Breast epithelium (tissue), 4 donors: ENCODE measurements around the gene PIGR. TPM values are rescaled to one million over a fixed set of nuclear protein-coding genes. Genes with fewer than 3 reads are reported as not detected.
A peak's percentile ranks its signal among the peaks of the same experiment; 100 is the strongest.

Source experiments
- DNase-seq, 2 donors: peaks; one replicate each; pipeline ENCODE4 v3.0.0-alpha.2; 2019; ENCODE audit warnings: low spot score in 2 of 2
- H3K27ac ChIP-seq, 2 donors: fragments of 200-600 bp; sonication (generic) in 1 of 2; one replicate each; pipeline ENCODE4 v1.5.1; 2016 to 2019; ENCODE audit warnings: mild to moderate bottlenecking in 1 of 2
- H3K27me3 ChIP-seq, 2 donors: fragments of 200-600 bp; sonication (generic) in 1 of 2; one replicate each; pipeline versions ENCODE4 v1.5.1 to v1.6.0; 2017 to 2019; ENCODE audit warnings: control low read depth in 1 of 2, mild to moderate bottlenecking in 1 of 2
- H3K36me3 ChIP-seq: fragments of 200-600 bp; one replicate; pipeline ENCODE4 v1.5.1; 2019
- H3K4me1 ChIP-seq, 2 donors: fragments of 200-600 bp; sonication (generic); one replicate each; pipeline ENCODE4 v1.5.1; 2016 to 2019; ENCODE audit warnings: control low read depth in 1 of 2
- H3K4me3 ChIP-seq, 3 donors: fragments of 200-600 bp; sonication (generic); 1 replicate in 2 of 3; 2 replicates in 1 of 3; pipeline ENCODE4 v1.5.1; 2016 to 2019; ENCODE audit warnings: mild to moderate bottlenecking in 3 of 3, moderate library complexity in 2 of 3
- H3K9me3 ChIP-seq, 2 donors: fragments of 200-600 bp; sonication (generic) in 1 of 2; one replicate each; pipeline ENCODE4 v1.5.1; 2016 to 2019; ENCODE audit warnings: control low read depth in 1 of 2
- CTCF ChIP-seq, 3 donors: fragments of 450-650 bp; IDR thresholded peaks; one replicate each; pipeline ENCODE4 v1.5.1; 2016 to 2017; ENCODE audit warnings: antibody characterized with exemption in 3 of 3, mild to moderate bottlenecking in 3 of 3, moderate library complexity in 3 of 3
- POLR2A ChIP-seq: fragments of 450-650 bp; IDR thresholded peaks from one replicate; pipeline ENCODE4 v1.6.1; 2016; ENCODE audit warnings: antibody characterized with exemption, mild to moderate bottlenecking, moderate library complexity
- POLR2AphosphoS5 ChIP-seq, 3 donors: sonication (generic); formaldehyde crosslinking; IDR thresholded peaks; one replicate each; pipeline ENCODE4 v1.6.1; 2017; ENCODE audit warnings: antibody characterized with exemption in 3 of 3
- intact Hi-C: fragments of 100-400 bp; cut with DNase I; formaldehyde crosslinking; loops from one replicate; pipeline ENCODE4 v1.15.1; 2023; ENCODE audit warnings: low total_unique reads
- total RNA-seq, 3 donors: library from RNA; depleted of rRNA; stranded (reverse); fragments of >200 nt; gene quantifications; one replicate each; pipeline ENCODE4 v1.1.0, GENCODE V29; 2016

Gene PIGR
- total RNA-seq, 3 donors from 2014 or later, result 0.16 to 205 (median 123) TPM

- H3K4me3 ChIP-seq, result peak overlapping the region in 1 of 3 donors; percentile 41
- H3K27me3 ChIP-seq, result no peaks in the 10 kb centered on the region
- intact Hi-C loops, result no loop called here
- no peaks in the 10 kb centered on the region for H3K36me3 ChIP-seq
- TF ChIP-seq CTCF (IDR thresholded peaks at IDR 0.05) (no peak), POLR2AphosphoS5 (IDR thresholded peaks at IDR 0.05) (no peak), POLR2A (no peak)
- no peak for DNase-seq
- H3K9me3 ChIP-seq, result no peaks in the 10 kb centered on the region
- no peaks in the 10 kb centered on the region for H3K4me1 ChIP-seq
- H3K27ac ChIP-seq, result peak overlapping the region in 1 of 2 donors; percentile 78
Measured at GRCh38 chr1:206944703-206945102, 1.6 kb downstream of the PIGR start.

- Histone ChIP-seq H3K27ac (peak overlapping the region; percentile 78 to 83), H3K36me3 (no peaks in the 10 kb centered on the region), H3K27me3 (no peaks in the 10 kb centered on the region), H3K9me3 (no peaks in the 10 kb centered on the region), H3K4me3 (no peak overlapping the region), H3K4me1 (no peaks in the 10 kb centered on the region)
- intact Hi-C loops, result no loop called here
- TF ChIP-seq POLR2A (no peak), POLR2AphosphoS5 (IDR thresholded peaks at IDR 0.05) (no peak), CTCF (IDR thresholded peaks at IDR 0.05) (no peak)
- DNase-seq, result no peak
Measured at GRCh38 chr1:206941766-206942418, 4.4 kb downstream of the PIGR start.

- TF ChIP-seq POLR2AphosphoS5 (IDR thresholded peaks at IDR 0.05), result no peak
- TF ChIP-seq POLR2A, result no peak
- TF ChIP-seq CTCF (IDR thresholded peaks at IDR 0.05), result no peak
- H3K36me3 ChIP-seq, result no peaks in the 10 kb centered on the region
- DNase-seq, result no peak
- H3K9me3 ChIP-seq, result no peaks in the 10 kb centered on the region
- H3K27me3 ChIP-seq, result no peaks in the 10 kb centered on the region
- H3K4me3 ChIP-seq, result no peak overlapping the region
- intact Hi-C loops, result no loop called here
- peak overlapping the region; percentile 78 to 83 for H3K27ac ChIP-seq
- no peaks in the 10 kb centered on the region for H3K4me1 ChIP-seq
Measured at GRCh38 chr1:206940588-206940936, 5.7 kb downstream of the PIGR start.

GRCh38 chr1:206939841-206940587 is 6.3 kb downstream of the PIGR start:
- no peak overlapping the region for H3K4me3 ChIP-seq
- DNase-seq, result no peak
- H3K9me3 ChIP-seq, result no peaks in the 10 kb centered on the region
- H3K36me3 ChIP-seq, result no peaks in the 10 kb centered on the region
- H3K27ac ChIP-seq, result peak overlapping the region; percentile 78 to 83
- H3K27me3 ChIP-seq, result no peaks in the 10 kb centered on the region
- TF ChIP-seq CTCF (IDR thresholded peaks at IDR 0.05) (no peak), POLR2A (no peak), POLR2AphosphoS5 (IDR thresholded peaks at IDR 0.05) (no peak)
- no peaks in the 10 kb centered on the region for H3K4me1 ChIP-seq
- intact Hi-C loops, result no loop called here

GRCh38 chr1:206939131-206939530 is 7.1 kb downstream of the PIGR start:
- Histone ChIP-seq H3K4me3 (no peak overlapping the region), H3K9me3 (no peaks in the 10 kb centered on the region), H3K27me3 (no peaks in the 10 kb centered on the region), H3K27ac (peak overlapping the region in 1 of 2 donors; percentile 78), H3K4me1 (no peaks in the 10 kb centered on the region), H3K36me3 (no peaks in the 10 kb centered on the region)
- intact Hi-C loops, result no loop called here
- DNase-seq, result no peak
- no peak for TF ChIP-seq POLR2AphosphoS5 (IDR thresholded peaks at IDR 0.05)
- TF ChIP-seq POLR2A, result no peak
- no peak for TF ChIP-seq CTCF (IDR thresholded peaks at IDR 0.05)
